ENCODE measurements around the gene CCL8.

DNA sequence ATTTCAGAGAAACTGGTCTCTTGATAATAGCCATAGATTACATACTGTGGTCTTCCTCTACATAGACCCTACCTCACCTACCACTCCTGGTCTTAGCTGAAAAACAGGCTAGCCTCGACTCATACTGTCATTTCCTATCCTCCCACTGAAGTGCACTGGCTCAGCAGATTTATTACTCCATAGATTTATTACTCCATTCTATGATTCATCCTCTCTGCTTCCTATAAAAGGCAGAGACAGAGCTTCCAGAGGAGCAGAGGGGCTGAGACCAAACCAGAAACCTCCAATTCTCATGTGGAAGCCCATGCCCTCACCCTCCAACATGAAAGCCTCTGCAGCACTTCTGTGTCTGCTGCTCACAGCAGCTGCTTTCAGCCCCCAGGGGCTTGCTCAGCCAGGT lies 49.3 kb upstream of the CCL8 start, which contains the start of gene CCL7:
- TF ChIP-seq CTCF (conservative IDR thresholded peaks at IDR 0.05; ENCODE audit: low read length) (no peak), EZH2phosphoT487 (IDR thresholded peaks at IDR 0.05; ENCODE audit: borderline replicate concordance) (no peak)

All from Loucy (cell line).